GM18505 (cell line): ENCODE measurements around the gene DHRS1.

Experiments used
- ATAC-seq: cut with Tn5 transposase; IDR thresholded peaks from one replicate; pipeline ENCODE4 v1.9.1; 2021; ENCODE audit not compliant: unreplicated experiment
- POLR2A ChIP-seq: IDR thresholded peaks from 4 replicates; pipeline ENCODE4 v1.6.1; 2011; ENCODE audit warnings: borderline replicate concordance; ENCODE audit not compliant: insufficient read depth, insufficient read length; ENCODE audit errors: extremely low read depth

The DHRS1 gene

DNA sequence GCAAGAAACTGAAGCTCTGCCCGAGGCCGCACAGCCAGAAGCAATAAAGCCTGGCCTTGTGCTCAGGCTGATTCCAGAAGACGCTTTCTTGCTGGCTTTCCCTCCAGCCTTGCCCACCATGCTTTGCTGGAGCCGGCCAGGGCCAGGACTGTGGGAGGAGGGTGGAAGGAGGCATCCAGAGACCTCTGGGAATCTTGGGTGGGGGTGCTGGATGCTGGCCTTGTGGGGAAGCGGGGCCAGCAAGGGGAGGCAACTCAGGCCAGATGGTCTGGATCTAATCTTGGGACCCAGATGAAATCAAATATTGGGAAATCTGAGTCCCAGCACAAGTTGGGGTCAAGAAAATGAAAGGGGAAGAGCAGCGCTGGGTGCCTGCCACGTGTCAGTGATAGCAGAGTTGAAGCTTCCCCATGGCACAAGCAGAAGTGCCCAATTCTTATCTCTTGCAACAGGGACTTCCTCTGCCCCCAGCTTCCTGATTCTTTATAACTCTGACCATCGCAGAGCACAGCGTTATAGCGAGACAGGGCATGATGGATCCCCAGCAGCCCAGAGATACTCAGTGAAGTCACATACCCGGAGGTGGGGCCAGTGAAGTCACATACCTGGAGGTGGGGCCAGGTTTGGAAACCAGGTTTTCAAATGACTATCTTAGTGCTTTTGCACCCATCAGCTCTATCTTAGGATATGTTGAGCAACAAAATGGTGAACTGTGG, 21.8 kb downstream of the DHRS1 start:
- no peak for TF ChIP-seq POLR2A
- no peak for ATAC-seq

DNA sequence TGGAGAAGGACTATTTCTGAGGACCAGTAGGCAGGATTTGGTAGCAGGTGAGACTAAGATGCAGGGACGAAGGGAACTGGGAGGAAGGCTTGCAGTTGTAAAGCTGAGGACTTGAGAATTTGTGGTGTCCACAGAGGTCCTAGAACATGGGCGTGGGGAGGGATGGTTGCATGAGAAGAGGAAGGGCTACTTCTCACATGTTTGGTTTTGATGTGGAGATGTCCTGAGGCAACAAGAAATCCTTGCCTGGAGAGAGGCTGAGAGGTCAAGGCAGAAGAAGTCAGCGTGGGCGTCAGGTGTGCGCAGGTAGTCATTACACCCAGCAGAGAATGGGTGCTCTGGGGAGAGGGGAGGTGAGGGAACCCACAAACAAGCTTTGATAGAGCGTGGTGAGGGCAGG, 22.5 kb downstream of the DHRS1 start:
- no peak for TF ChIP-seq POLR2A
- no peak for ATAC-seq

DNA sequence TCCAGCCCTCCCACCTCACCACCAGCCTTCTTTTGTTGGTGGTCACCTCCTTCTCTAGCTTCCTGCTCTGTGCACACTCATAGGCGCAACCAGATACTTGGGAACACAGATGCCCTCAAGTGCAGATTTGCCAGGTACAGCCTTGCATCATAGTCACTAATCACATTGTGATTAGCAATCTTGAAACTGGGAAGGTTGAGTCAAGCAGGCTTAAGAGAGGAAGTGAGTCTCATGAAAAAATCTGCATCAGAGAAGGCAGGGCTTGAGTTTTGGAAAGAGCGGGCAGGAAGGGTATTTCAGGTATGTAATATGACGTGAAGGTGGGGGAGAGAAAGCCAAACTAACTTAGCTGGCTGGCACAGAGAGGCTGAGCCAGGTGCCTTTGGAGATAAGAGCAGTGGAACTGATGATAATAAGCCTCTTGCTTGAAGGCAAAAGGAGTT, 25.5 kb downstream of the DHRS1 start:
- TF ChIP-seq POLR2A = peak; percentile 42
- ATAC-seq = peak; percentile 39

DNA sequence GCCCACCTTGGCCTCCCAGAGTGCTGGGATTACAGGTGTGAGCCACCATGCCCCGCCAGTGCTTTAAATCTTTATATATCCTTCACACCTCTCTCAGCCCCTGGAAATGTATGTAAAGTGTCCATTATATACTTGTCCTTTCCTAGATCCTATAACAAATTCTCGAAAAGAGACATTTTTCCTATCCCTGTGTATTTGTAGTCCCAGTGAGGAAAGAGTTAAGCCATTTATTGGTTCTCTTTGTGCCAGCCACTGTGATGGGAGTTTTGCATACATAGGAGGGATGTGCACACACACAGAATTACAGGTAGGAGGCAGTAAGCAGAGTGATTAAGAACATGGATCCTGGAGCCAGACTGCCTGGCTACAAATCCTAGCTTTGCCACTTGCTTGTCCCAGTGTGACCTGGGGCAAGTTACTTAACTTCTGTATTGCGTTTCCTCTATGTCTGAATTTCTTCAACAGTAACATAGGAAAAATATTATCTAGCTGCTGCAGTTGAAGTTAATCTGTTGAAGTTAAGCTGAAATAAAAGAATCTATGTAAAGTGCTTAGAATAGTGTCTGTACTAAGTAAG, 26.1 kb downstream of the DHRS1 start:
- no peak for TF ChIP-seq POLR2A

DNA sequence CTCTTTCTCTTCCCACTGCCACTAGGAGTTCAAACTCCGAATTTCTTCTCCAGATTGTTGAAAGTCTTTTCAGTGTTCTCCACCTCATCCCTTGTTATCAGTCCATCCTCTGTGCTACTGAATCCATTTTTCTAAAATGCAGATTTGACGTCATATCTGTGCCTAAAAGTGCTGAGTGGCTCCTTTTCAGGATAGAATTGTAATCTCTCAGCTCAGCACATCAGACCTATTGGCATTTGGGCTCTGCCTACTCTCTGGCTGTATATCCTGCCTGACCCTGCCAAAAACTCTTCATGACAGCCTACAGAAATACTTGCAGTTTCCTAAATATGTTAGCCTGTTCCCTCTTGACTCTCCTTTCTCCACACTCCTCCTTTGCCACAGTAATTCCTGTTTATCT, 27.1 kb downstream of the DHRS1 start:
- no peak for TF ChIP-seq POLR2A
- ATAC-seq = no peak

More for the DNA sequence above, 26.1 kb downstream of the DHRS1 start:
- ATAC-seq = no peak

DNA sequence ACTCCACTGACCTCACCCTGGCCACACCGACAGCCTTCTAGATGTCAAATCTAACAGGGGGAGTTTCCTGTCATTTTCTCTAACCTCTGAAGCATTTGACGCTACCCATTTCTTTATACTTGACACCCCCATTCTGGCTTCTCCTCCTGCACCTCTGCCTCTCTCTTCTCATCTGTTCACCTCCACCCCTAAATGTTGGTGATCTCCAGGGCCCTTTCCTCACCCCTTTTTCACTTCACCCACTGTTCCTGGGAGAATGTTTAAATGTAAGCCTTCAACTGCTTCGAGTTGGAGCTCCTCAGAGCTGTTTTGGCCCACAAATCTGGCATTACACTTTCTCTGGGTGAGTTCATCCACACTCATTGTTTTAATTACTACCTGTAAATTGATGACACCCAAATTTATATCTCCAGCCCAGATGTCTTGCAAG, 27.7 kb downstream of the DHRS1 start:
- no peak for TF ChIP-seq POLR2A

DNA sequence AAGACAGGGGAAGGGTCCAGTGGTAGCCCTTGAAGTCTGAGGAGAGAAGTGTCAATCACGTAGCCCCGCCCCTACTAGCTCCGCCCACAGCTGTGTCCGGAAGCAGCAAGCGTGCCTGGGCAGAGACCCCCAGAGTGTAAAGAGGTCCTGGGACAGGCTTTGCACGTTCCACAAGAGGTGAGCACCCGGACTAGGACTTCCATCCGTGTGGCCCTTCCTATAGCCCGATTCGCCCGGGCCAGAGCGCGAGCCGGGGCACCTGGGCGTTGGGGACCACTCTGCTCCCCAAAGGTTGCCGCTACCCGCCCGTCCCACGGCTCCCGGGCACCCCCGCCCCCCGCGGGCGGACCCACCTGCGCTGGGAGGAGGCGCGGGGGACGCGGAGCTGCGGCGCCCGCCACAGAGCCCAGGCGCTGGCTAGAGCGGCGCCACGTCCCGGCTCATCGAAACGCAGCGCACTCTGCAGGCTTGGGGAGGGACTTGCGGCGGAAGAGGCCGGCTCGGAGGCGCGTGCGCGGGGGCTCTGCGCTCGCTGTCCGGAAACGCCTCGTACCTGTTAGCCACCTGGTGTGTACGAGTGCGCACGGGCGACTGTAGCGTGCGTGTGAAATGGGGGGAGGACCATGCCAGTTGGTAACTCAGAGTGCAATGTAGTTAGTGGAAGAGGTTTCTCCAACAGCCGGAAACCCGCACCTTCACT, 28.3 kb downstream of the DHRS1 start, which contains the start of gene RABGGTA:
TSS of gene RABGGTA (minus strand) at position 464 of the 700 bp plus-strand sequence. CDS start 482 bp downstream, outside the sequence.
- TF ChIP-seq POLR2A = peak; percentile 93
- peak; percentile 81 for ATAC-seq

More for the DNA sequence above, 27.7 kb downstream of the DHRS1 start:
- no peak for ATAC-seq

DNA sequence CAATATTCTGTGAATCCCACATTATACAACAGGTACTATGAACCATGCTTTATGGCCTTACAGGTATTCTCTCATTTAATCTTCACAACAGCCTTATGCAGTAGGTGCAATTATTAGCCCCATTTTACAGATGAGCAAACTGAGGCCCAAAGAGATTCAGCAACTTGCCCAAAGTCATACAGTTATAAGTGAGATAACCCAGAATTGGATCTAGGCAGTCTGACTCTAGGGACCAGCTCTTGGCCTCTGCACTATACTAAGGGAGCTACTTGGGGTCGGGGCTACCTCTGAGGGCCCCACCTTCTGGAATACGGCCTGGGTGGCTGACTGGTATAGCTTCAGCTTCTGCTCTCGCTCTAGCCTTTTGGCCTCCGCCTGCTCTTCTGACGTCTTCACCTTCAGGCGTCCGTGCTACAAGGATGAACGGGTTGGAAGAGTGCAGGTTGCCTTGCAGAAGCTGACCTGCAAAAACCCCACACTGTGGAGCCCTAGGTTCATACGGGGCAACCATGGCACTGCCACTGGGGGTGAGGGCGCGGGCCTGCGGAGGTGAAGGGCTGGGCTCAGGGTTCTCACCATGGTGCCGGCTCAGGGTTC, 28.9 kb downstream of the DHRS1 start:
- TF ChIP-seq POLR2A = no peak
- no peak for ATAC-seq

DNA sequence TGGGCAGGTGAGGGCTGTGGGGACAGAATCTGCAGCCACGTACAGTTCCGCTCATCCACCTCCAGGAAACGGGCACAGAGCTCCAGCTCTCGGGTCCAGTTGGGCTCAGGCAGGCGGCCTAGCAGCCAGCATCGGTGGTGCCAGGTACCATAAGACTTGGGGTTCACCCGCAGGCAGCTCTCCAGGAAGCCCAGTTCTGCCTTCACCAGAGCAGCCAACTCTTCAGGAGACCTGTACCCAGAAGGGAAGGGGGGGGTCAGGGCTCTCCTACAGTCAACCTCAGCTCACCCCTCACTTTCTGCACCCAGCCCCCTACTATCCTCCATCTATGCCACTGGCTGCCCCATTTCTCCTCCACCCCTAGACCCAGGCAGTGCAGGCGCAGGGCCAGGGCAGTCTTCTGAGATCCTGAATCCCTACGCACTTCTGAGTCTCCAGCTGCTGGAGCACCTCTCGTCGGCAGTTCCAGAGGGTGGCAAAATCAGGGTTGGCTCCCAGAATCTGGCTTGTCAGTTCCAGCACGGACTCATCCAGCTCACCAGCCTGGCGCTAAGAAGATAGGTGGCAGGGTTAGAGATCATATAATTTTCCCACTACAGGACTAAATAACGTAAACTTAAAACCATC, 29.6 kb downstream of the DHRS1 start:
- no peak for ATAC-seq
- TF ChIP-seq POLR2A = no peak

DNA sequence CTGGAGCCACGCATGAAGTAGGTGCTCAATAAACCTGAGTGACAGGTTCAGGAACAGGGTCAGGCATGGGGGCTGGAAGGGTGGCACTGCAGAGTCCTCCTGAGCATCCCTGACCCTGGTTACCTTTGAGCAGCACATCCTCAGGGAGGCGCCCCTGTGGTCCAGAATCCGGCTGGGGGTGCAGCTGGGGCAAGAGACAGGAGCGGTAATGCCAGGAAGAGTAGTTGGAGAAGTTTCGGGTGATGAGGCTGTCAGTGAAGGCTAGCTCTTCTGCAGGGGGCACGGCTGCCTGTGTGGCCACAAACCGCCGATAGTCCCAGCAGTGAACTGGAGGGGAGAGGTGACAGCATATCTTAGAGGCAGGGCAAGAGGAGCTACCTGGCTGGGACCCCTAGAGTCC, 30.2 kb downstream of the DHRS1 start:
- no peak for TF ChIP-seq POLR2A

DNA sequence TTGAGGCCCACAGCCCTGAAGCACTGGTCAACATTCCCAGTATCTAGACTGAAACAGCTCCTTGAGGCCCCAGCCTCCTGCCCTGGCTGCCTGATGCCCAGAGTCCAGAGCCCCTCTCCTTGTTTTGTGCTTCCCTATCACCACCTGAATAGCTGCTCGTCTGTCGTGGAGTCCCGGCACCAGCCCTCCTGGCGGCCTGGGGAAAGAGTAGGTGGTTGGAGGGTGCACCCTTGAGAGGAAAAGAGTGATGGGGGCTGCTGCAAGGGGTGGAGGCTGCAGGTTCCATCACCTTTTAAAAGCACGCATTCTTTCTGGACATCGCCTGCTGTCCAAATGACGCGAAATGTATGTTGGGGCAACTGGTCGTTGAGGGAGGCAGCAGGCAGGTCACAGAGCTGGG, 31.4 kb downstream of the DHRS1 start:
- TF ChIP-seq POLR2A = no peak
- no peak for ATAC-seq

More for the DNA sequence above, 30.2 kb downstream of the DHRS1 start:
- ATAC-seq = no peak

DNA sequence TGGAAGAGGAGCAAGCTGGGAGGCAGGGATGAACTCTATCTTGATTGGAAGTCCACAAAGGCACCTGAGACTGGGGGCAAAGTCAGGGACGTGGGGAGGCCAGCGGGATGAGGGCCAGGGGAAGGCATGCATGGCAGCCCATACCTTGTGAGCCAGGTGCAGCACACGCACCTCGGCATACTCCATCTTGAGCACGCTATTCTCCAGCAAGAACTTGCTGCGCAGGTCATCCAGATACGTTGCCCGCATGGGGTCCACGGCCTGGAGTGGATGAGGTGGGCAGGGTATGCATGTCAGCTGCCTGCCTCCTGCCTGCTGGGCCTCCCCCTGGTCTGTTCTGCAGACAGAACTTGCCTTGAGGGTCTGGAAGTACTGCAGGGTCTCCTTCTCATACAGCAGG, 32.1 kb downstream of the DHRS1 start:
- ATAC-seq = no peak
- no peak for TF ChIP-seq POLR2A
